HEK293 (cell line): ENCODE data around the gene SPACDR.

Experiments used
- KLF8 ChIP-seq: fragments of 450-650 bp; formaldehyde crosslinking; IDR thresholded peaks from 2 replicates; pipeline ENCODE4 v1.5.1; 2016; ENCODE audit warnings: missing biosample characterization, missing genetic modification characterization
- KLF9 ChIP-seq: fragments of 450-650 bp; formaldehyde crosslinking; IDR thresholded peaks from 2 replicates; pipeline ENCODE4 v1.5.1; 2016; ENCODE audit warnings: missing biosample characterization, missing genetic modification characterization, low read depth
- RBAK ChIP-seq: fragments of 450-650 bp; formaldehyde crosslinking; IDR thresholded peaks from 2 replicates; pipeline ENCODE4 v1.5.1; 2016; ENCODE audit warnings: missing biosample characterization, missing genetic modification characterization
- TCF7L2 ChIP-seq: IDR thresholded peaks from 2 replicates; pipeline ENCODE4 v1.6.1; 2011; ENCODE audit warnings: low read depth, mild to moderate bottlenecking, inconsistent platforms, low read length, moderate library complexity, borderline replicate concordance
- ZBTB7A ChIP-seq: fragments of 450-650 bp; formaldehyde crosslinking; IDR thresholded peaks from 2 replicates; pipeline ENCODE4 v1.5.1; 2016; ENCODE audit warnings: low read depth, missing biosample characterization, missing genetic modification characterization
- ZEB2 ChIP-seq: fragments of 450-650 bp; formaldehyde crosslinking; IDR thresholded peaks from 2 replicates; pipeline ENCODE4 v1.5.1; 2016; ENCODE audit warnings: missing biosample characterization, missing genetic modification characterization
- ZNF132 ChIP-seq: fragments of 450-650 bp; formaldehyde crosslinking; IDR thresholded peaks from 2 replicates; pipeline ENCODE4 v1.5.1; 2017; ENCODE audit warnings: missing biosample characterization, missing genetic modification characterization, borderline replicate concordance
- ZNF169 ChIP-seq: fragments of 450-650 bp; formaldehyde crosslinking; IDR thresholded peaks from 2 replicates; pipeline ENCODE4 v1.5.1; 2016; ENCODE audit warnings: missing biosample characterization, missing genetic modification characterization
- ZNF211 ChIP-seq: fragments of 450-650 bp; formaldehyde crosslinking; IDR thresholded peaks from 2 replicates; pipeline ENCODE4 v1.5.1; 2016; ENCODE audit warnings: low read depth, missing biosample characterization, missing genetic modification characterization
- ZNF274 ChIP-seq, 2 experiments: fragments of 200-500 bp in 1 of 2; fragments of 450-650 bp in 1 of 2; sonication (Bioruptor generic) in 1 of 2; formaldehyde crosslinking in 1 of 2; IDR thresholded peaks; 2 replicates each; pipeline versions ENCODE4 v1.5.1 to v1.6.1; 2014 to 2016; ENCODE audit warnings: borderline replicate concordance in 1 of 2, inconsistent platforms in 1 of 2, low read length in 1 of 2, missing biosample characterization in 1 of 2, missing genetic modification characterization in 1 of 2
- ZNF311 ChIP-seq: fragments of 450-650 bp; formaldehyde crosslinking; IDR thresholded peaks from 2 replicates; pipeline ENCODE4 v1.5.1; 2017; ENCODE audit warnings: missing biosample characterization, missing genetic modification characterization, borderline replicate concordance
- ZNF366 ChIP-seq: fragments of 450-650 bp; formaldehyde crosslinking; conservative IDR thresholded peaks from 2 replicates; pipeline ENCODE4 v1.5.1; 2016; ENCODE audit warnings: missing biosample characterization, missing genetic modification characterization
- ZNF514 ChIP-seq: fragments of 450-650 bp; formaldehyde crosslinking; IDR thresholded peaks from 2 replicates; pipeline ENCODE4 v1.5.1; 2016; ENCODE audit warnings: missing biosample characterization, missing genetic modification characterization
- ZNF529 ChIP-seq: fragments of 450-650 bp; formaldehyde crosslinking; IDR thresholded peaks from 2 replicates; pipeline ENCODE4 v1.5.1; 2017; ENCODE audit warnings: missing genetic modification characterization, missing biosample characterization; ENCODE audit not compliant: insufficient replicate concordance
- ZNF561 ChIP-seq: fragments of 450-650 bp; IDR thresholded peaks from 2 replicates; pipeline ENCODE4 v1.5.1; 2018; ENCODE audit warnings: missing biosample characterization, missing genetic modification characterization, borderline replicate concordance
- ZNF626 ChIP-seq: fragments of 450-650 bp; sonication (Bioruptor Pico); formaldehyde crosslinking; IDR thresholded peaks from 2 replicates; pipeline ENCODE4 v1.5.1; 2018; ENCODE audit warnings: missing biosample characterization, missing genetic modification characterization, inconsistent platforms
- ZNF777 ChIP-seq: fragments of 450-650 bp; formaldehyde crosslinking; IDR thresholded peaks from 2 replicates; pipeline ENCODE4 v1.5.1; 2017; ENCODE audit warnings: missing biosample characterization, missing genetic modification characterization, borderline replicate concordance
- ZNF792 ChIP-seq: fragments of 450-650 bp; formaldehyde crosslinking; IDR thresholded peaks from 2 replicates; pipeline ENCODE4 v1.5.1; 2016; ENCODE audit warnings: missing biosample characterization, missing genetic modification characterization
- ZSCAN30 ChIP-seq: fragments of 450-650 bp; IDR thresholded peaks from 2 replicates; pipeline ENCODE4 v1.5.1; 2018; ENCODE audit warnings: missing biosample characterization, mild to moderate bottlenecking, missing genetic modification characterization, moderate library complexity
- TF ChIP-seq, protein P1 (sequence below): fragments of 450-650 bp; formaldehyde crosslinking; IDR thresholded peaks from 2 replicates; pipeline ENCODE4 v1.5.1; 2016; ENCODE audit warnings: missing biosample characterization, missing genetic modification characterization, borderline replicate concordance
- TF ChIP-seq, protein P2 (sequence below): sonication (generic); formaldehyde crosslinking; IDR thresholded peaks from 2 replicates; pipeline ENCODE4 v1.8.1; 2022; ENCODE audit warnings: mild to moderate bottlenecking, moderate library complexity, missing genetic modification reagents
- TF ChIP-seq, protein P3 (sequence below): fragments of 450-650 bp; formaldehyde crosslinking; IDR thresholded peaks from 2 replicates; pipeline ENCODE4 v1.5.1; 2016; ENCODE audit warnings: missing biosample characterization, missing genetic modification characterization, borderline replicate concordance
- TF ChIP-seq, protein P4 (sequence below): fragments of 450-650 bp; formaldehyde crosslinking; optimal IDR thresholded peaks from 2 replicates; pipeline ENCODE3; 2016; ENCODE audit warnings: missing biosample characterization, mild to moderate bottlenecking, missing genetic modification characterization
- TF ChIP-seq, protein P5 (sequence below): fragments of 450-650 bp; formaldehyde crosslinking; IDR thresholded peaks from 2 replicates; pipeline ENCODE4 v1.5.1; 2016; ENCODE audit warnings: missing biosample characterization, missing genetic modification characterization
- TF ChIP-seq, protein P6 (sequence below): fragments of 450-650 bp; formaldehyde crosslinking; IDR thresholded peaks from 2 replicates; pipeline ENCODE4 v1.5.1; 2016; ENCODE audit warnings: missing biosample characterization, missing genetic modification characterization
- TF ChIP-seq, protein P7 (sequence below): fragments of 450-650 bp; formaldehyde crosslinking; IDR thresholded peaks from 2 replicates; pipeline ENCODE4 v1.5.1; 2016; ENCODE audit warnings: missing biosample characterization, missing genetic modification characterization

The SPACDR gene

DNA sequence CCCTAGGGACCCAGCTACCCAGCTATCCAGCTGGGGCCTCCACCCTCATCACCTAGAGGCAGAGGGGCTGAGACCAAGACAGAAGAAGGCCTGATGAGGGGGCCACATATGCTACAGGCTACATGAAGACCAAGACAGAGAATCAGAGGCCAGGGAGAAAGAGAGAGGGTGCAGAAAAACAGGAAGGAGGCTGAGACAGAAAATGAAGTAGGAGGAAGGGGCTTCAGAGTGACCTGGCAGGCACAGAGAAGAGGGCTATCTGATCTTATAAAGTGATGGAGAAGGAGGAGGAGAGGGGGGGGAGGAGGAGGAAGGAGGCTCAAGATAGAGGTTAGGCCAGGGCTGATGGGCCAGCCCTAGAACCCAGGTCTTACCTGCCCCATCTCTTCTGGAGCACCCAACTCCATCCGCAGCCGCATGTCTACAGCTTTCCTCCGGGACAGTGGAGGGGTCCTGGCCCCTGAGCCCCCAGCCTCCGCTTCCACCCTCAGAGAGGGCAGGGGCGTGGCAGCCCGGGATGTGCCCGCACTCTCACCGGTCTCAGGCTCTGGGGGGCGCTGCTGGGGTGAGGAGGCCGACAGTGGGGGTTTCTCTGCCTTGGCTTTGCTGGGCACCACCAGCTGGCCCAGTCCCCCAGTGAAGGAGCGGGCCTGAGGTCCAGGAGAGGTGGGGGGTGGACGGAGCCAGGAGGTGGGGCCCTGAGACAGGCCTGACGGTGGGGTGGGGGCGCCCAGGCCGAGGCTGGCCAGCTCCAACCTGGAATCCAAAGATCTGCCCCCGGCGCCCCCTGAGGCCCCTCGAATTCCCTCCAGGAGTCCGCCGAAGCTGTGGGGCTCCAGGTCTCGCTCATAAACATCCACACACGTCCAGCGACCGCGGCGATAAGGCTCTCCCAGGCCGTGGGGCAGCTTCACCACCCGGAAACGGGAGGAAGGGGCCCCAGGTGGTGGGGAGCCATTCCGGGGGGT lies 13.1 kb upstream of the SPACDR start (continued):
- TF ChIP-seq, protein P1, sequence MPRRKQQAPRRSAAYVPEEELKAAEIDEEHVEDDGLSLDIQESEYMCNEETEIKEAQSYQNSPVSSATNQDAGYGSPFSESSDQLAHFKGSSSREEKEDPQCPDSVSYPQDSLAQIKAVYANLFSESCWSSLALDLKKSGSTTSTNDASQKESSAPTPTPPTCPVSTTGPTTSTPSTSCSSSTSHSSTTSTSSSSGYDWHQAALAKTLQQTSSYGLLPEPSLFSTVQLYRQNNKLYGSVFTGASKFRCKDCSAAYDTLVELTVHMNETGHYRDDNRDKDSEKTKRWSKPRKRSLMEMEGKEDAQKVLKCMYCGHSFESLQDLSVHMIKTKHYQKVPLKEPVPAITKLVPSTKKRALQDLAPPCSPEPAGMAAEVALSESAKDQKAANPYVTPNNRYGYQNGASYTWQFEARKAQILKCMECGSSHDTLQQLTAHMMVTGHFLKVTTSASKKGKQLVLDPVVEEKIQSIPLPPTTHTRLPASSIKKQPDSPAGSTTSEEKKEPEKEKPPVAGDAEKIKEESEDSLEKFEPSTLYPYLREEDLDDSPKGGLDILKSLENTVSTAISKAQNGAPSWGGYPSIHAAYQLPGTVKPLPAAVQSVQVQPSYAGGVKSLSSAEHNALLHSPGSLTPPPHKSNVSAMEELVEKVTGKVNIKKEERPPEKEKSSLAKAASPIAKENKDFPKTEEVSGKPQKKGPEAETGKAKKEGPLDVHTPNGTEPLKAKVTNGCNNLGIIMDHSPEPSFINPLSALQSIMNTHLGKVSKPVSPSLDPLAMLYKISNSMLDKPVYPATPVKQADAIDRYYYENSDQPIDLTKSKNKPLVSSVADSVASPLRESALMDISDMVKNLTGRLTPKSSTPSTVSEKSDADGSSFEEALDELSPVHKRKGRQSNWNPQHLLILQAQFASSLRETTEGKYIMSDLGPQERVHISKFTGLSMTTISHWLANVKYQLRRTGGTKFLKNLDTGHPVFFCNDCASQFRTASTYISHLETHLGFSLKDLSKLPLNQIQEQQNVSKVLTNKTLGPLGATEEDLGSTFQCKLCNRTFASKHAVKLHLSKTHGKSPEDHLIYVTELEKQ (tag by site-specific recombination) = no peak
- no peak for TF ChIP-seq ZNF211 (tag by site-specific recombination)
- no peak for TF ChIP-seq RBAK (tag by site-specific recombination)
- TF ChIP-seq, protein P2, sequence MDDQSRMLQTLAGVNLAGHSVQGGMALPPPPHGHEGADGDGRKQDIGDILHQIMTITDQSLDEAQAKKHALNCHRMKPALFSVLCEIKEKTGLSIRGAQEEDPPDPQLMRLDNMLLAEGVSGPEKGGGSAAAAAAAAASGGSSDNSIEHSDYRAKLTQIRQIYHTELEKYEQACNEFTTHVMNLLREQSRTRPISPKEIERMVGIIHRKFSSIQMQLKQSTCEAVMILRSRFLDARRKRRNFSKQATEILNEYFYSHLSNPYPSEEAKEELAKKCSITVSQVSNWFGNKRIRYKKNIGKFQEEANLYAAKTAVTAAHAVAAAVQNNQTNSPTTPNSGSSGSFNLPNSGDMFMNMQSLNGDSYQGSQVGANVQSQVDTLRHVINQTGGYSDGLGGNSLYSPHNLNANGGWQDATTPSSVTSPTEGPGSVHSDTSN (CRISPR knock-in tag) = no peak
- TF ChIP-seq ZNF529 (tag by site-specific recombination) = no peak
- TF ChIP-seq, protein P3, sequence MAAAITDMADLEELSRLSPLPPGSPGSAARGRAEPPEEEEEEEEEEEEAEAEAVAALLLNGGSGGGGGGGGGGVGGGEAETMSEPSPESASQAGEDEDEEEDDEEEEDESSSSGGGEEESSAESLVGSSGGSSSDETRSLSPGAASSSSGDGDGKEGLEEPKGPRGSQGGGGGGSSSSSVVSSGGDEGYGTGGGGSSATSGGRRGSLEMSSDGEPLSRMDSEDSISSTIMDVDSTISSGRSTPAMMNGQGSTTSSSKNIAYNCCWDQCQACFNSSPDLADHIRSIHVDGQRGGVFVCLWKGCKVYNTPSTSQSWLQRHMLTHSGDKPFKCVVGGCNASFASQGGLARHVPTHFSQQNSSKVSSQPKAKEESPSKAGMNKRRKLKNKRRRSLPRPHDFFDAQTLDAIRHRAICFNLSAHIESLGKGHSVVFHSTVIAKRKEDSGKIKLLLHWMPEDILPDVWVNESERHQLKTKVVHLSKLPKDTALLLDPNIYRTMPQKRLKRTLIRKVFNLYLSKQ (tag by site-specific recombination) = no peak
- TF ChIP-seq, protein P4, sequence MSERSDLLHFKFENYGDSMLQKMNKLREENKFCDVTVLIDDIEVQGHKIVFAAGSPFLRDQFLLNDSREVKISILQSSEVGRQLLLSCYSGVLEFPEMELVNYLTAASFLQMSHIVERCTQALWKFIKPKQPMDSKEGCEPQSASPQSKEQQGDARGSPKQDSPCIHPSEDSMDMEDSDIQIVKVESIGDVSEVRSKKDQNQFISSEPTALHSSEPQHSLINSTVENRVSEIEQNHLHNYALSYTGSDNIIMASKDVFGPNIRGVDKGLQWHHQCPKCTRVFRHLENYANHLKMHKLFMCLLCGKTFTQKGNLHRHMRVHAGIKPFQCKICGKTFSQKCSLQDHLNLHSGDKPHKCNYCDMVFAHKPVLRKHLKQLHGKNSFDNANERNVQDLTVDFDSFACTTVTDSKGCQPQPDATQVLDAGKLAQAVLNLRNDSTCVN = no peak
- no peak for TF ChIP-seq ZNF777 (tag by site-specific recombination)
- TF ChIP-seq ZNF561 (tag by site-specific recombination) = no peak
- TF ChIP-seq ZEB2 = peak; percentile 35; the same call in 1 of the 2 replicates
- no peak for TF ChIP-seq ZNF514 (tag by site-specific recombination)
- TF ChIP-seq ZNF792 (tag by site-specific recombination) = no peak
- TF ChIP-seq ZNF132 (tag by site-specific recombination) = no peak
- TF ChIP-seq ZNF366 (tag by site-specific recombination) = peak; percentile 65; the same call in 1 of the 2 replicates
- TF ChIP-seq, protein P5, sequence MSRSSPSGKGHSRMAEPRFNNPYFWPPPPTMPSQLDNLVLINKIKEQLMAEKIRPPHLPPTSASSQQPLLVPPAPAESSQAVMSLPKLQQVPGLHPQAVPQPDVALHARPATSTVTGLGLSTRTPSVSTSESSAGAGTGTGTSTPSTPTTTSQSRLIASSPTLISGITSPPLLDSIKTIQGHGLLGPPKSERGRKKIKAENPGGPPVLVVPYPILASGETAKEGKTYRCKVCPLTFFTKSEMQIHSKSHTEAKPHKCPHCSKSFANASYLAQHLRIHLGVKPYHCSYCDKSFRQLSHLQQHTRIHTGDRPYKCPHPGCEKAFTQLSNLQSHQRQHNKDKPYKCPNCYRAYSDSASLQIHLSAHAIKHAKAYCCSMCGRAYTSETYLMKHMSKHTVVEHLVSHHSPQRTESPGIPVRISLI (tag by site-specific recombination) = no peak
- TF ChIP-seq ZNF311 (tag by site-specific recombination) = no peak
- peak; percentile 22; the same call in 1 of the 2 replicates for TF ChIP-seq KLF8 (tag by site-specific recombination)
- TF ChIP-seq, protein P6, sequence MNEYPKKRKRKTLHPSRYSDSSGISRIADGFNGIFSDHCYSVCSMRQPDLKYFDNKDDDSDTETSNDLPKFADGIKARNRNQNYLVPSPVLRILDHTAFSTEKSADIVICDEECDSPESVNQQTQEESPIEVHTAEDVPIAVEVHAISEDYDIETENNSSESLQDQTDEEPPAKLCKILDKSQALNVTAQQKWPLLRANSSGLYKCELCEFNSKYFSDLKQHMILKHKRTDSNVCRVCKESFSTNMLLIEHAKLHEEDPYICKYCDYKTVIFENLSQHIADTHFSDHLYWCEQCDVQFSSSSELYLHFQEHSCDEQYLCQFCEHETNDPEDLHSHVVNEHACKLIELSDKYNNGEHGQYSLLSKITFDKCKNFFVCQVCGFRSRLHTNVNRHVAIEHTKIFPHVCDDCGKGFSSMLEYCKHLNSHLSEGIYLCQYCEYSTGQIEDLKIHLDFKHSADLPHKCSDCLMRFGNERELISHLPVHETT = no peak
- no peak for TF ChIP-seq ZNF169 (tag by site-specific recombination)
- peak; percentile 83 for TF ChIP-seq KLF9 (tag by site-specific recombination)
- no peak for TF ChIP-seq ZBTB7A
- TF ChIP-seq ZNF274 (IDR thresholded peaks at IDR 0.05; ENCODE audit: low read length) = no peak
- TF ChIP-seq ZNF274 (tag by site-specific recombination; IDR thresholded peaks at IDR 0.05; ENCODE audit: borderline replicate concordance) = no peak
- TF ChIP-seq ZNF626 = no peak
- TF ChIP-seq, protein P7, sequence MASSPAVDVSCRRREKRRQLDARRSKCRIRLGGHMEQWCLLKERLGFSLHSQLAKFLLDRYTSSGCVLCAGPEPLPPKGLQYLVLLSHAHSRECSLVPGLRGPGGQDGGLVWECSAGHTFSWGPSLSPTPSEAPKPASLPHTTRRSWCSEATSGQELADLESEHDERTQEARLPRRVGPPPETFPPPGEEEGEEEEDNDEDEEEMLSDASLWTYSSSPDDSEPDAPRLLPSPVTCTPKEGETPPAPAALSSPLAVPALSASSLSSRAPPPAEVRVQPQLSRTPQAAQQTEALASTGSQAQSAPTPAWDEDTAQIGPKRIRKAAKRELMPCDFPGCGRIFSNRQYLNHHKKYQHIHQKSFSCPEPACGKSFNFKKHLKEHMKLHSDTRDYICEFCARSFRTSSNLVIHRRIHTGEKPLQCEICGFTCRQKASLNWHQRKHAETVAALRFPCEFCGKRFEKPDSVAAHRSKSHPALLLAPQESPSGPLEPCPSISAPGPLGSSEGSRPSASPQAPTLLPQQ (tag by site-specific recombination) = 0 out of 2 replicates have a peak, but pooled peaks have one; percentile 19
- TF ChIP-seq TCF7L2 = no peak
- TF ChIP-seq ZSCAN30 (tag by site-specific recombination) = no peak
